Stimulated activated CD4-positive, alpha-beta T cell treated with anti-CD3 and anti-CD28 coated beads, Interleukin-4, amount 100 ng/mL, for 48 hours (primary cell): ENCODE data around the gene TSC1.

Source experiments
- DNase-seq, 2 donors: peaks; one replicate each; pipeline ENCODE4 v3.0.0-alpha.2; 2020; ENCODE audit warnings: low read depth in 2 of 2

Gene TSC1

GRCh38 chr9:132888151-132888550 is 56.3 kb downstream of the TSC1 start:
- DNase-seq: no peak

- DNase-seq: no peak
Measured at GRCh38 chr9:132887181-132888120, 57.0 kb downstream of the TSC1 start.

GRCh38 chr9:132886334-132886725 is 58.1 kb downstream of the TSC1 start:
- DNase-seq: no peak

GRCh38 chr9:132885720-132886333 is 58.6 kb downstream of the TSC1 start:
- no peak for DNase-seq

- no peak for DNase-seq
Measured at GRCh38 chr9:132883349-132884294, 60.8 kb downstream of the TSC1 start.

GRCh38 chr9:132882616-132883015 is 61.8 kb downstream of the TSC1 start:
- DNase-seq: no peak

- no peak for DNase-seq
Measured at GRCh38 chr9:132881826-132882225, 62.6 kb downstream of the TSC1 start.

GRCh38 chr9:132880324-132880661 is 64.1 kb downstream of the TSC1 start:
- DNase-seq: no peak

- DNase-seq: no peak
Measured at GRCh38 chr9:132879457-132880323, 64.7 kb downstream of the TSC1 start.

GRCh38 chr9:132878695-132879456 is 65.5 kb downstream of the TSC1 start, which contains the start of gene SPACA9:
Gene SPACA9 (plus strand): TSS chr9:132878898. CDS start chr9:132883948, 5,050 bp downstream.
- peak; percentile 28 to 42 for DNase-seq

GRCh38 chr9:132877824-132878694 is 66.4 kb downstream of the TSC1 start, which contains the start of gene AK8:
Gene AK8 (minus strand): TSS chr9:132878284. CDS start chr9:132878255, 29 bp downstream.
- DNase-seq: peak; percentile 67 to 72

- no peak for DNase-seq
Measured at GRCh38 chr9:132877458-132877823, 67.0 kb downstream of the TSC1 start.

GRCh38 chr9:132876849-132877248 is 67.6 kb downstream of the TSC1 start:
- DNase-seq: no peak

- DNase-seq: no peak
Measured at GRCh38 chr9:132875159-132875558, 69.3 kb downstream of the TSC1 start.

GRCh38 chr9:132873403-132873802 is 71.0 kb downstream of the TSC1 start:
- DNase-seq: peak in 1 of 2 donors; percentile 15

- no peak for DNase-seq
Measured at GRCh38 chr9:132869266-132869665, 75.2 kb downstream of the TSC1 start.

- DNase-seq: no peak
Measured at GRCh38 chr9:132866898-132867297, 77.5 kb downstream of the TSC1 start.

GRCh38 chr9:132864691-132865090 is 79.7 kb downstream of the TSC1 start:
- no peak for DNase-seq

GRCh38 chr9:132864277-132864676 is 80.1 kb downstream of the TSC1 start:
- DNase-seq: no peak
